Measurements from ENCODE around the gene STPG2.
"Not testable (repeated sequence)": the region's sequence is repeated elsewhere in the genome, so short reads cannot be mapped to it uniquely, and the experiment has no call there.

STPG2 gene

DNA sequence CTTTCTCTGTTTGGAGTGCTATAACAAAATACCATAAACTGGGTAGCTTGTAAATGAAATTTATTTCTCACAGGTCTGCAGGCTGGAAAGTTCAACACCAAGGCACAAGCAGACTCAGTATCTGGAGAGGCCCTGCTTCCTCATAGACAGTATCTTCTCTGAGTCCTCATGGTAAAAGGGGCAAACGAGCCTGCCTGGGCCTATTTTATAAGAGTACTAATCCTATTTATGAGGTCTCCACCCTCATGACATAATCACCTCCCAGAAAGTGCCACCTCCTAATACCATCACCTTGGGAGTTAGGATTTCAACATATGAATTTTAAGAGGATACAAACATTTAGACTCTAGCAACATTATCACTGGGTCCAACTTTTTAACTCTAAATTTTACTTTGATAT is 200.3 kb downstream of the STPG2 start:
- DNase-seq (ENCODE audit: low read depth) = no peak

DNA sequence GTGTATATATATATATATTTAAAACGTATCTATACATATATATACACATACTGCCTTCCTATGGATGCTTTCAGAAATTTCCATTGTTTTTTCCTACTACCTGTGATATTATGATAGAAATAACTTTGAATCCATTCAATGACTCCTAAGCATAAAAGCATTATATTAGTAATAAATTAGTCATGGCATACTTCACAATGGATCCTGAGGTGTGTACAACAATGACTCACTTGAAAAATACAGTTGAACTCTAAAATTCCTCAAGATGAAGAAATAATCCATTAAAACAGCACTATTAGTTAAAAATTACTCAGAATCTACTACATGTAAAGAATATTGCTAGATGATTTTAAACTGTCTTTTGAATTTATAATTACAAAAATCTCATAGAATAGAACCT is 201.1 kb downstream of the STPG2 start:
- no peak for DNase-seq (ENCODE audit: low read depth)

DNA sequence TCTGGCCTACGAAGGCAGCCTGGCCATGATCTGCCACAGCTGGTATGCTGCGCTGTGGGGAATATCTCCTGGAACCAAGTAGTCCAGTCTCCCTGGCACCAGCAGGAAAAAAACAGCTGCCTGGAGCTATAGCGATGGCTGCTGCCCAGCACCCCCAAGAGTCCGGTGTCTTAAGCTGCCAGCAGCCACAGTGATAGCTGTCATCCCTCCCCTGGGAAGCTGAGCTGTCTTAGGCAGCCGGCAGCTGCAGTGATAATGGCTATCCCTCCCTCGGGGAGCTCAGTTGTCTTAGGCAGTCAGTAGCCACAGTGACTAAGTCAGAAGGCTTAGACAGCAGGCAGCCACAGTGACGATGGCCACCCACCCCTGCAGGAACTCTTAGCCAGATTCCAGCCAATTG is 205.1 kb downstream of the STPG2 start:
- no peak for DNase-seq (ENCODE audit: low read depth)

DNA sequence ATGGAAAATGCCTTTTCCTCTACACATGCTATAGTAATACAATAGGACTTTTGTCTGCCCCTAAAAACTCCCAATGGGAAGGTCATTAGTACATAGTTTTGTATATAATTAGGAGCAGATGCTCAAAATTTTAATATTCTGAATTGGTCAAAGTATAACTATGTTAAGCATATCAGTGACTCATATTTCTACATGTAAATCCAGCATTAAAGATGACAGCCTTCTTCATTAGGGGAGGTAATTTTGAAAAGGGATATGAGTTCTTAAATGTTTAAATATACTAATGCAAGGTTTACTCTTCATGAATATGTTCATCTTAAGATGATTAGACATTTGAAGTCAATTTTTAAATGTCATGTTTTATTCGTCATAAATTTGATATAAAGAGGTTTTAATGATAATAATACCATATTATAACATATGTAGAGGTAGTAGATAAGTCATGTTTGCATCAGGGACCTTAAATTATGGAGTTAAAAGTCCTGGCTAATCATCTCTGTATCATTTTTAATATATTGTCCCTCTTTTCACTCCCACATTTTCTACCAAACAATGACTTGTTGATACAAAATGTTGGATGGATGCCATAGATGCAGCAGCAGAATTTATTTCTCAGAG is 218.8 kb downstream of the STPG2 start:
- no peak for DNase-seq (ENCODE audit: low read depth)

DNA sequence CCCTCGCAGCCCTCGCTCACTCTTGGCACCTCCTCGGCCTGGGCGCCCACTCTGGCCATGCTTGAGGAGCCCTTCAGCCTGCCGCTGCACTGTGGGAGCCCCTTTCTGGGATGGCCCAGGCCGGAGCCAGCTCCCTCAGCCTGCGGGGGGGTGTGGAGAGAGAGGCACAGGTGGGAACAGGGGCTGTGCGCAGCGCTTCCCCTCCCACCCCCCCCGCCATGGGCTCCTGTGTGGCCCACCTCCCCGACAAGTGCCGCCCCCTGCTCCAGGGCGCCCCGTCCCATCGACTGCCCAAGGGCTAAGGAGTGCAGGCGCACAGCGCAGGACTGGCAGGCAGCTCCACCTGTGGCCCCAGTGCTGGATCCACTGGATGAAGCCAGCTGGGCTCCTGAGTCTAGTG is 220.2 kb downstream of the STPG2 start:
- DNase-seq (ENCODE audit: low read depth) = no peak

DNA sequence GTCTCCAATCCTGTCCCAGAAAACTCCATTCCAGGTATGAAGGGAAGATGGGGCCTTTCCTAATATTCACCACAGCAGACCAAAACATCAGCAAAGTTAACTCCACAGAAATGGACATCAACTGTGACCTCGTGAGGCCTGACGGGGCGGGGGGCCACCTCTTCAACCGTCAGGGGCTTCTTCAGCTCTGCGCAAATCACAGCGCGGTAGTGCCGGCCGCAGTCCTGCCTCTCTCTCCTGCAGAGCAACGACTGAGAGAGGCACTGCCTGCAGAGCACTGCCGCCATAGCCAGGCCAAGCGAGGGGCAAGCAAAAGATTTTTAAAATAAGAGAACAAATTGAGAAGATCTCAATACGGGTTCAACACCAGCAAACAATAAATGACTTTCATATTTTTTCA is 226.2 kb downstream of the STPG2 start:
- no peak for DNase-seq (ENCODE audit: low read depth)

DNA sequence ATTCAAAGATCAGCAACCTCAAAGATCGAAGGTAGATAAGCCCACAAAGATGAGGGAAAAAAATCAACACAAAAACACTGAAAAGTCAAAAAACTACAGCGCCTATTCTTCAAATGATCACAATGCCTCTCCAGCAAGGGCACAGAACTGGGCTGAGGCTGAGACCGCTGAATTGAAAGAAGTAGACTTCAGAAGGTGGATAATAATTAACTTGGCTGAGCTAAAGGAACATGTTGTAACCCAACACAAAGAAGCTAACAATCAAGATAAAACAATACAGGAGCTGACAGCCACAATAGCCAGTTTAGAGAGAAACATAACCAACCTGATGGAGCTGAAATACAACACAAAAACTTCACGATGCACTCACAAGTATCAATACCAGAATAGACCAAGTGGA is 231.1 kb downstream of the STPG2 start:
- DNase-seq (ENCODE audit: low read depth) = no peak

DNA sequence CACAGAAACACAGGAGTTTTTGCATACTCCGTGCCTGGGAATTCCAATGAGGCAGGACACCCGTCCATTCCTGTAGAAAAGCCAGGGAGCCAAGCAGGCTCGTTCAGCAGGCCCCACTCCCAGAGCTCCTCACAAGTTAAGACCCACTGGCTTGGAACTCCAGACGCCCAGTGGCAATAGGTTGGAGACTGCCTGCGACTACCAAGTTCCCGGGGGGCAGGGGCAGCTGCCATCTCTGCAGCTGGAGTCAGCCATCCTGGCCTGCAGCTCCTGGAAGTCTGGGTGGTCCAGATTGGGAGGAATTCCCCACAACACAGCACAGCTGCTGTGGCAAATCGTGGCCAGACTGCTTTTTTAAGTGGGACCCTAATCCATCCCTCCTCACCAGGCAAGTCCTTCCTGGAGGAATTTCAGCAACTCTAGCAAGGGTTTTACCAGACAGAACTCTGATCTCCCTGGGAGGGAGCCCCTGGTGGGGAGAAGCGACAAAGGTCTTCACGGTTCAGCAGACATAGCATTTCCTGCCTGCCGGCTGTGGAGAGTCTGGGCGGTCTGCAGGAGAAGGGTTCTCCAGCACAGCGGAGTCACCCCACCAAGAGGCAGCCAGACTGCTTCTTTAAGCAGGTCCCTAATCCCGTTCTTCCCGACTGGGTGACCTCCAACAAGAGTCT is 231.9 kb downstream of the STPG2 start:
- no peak for DNase-seq (ENCODE audit: low read depth)

DNA sequence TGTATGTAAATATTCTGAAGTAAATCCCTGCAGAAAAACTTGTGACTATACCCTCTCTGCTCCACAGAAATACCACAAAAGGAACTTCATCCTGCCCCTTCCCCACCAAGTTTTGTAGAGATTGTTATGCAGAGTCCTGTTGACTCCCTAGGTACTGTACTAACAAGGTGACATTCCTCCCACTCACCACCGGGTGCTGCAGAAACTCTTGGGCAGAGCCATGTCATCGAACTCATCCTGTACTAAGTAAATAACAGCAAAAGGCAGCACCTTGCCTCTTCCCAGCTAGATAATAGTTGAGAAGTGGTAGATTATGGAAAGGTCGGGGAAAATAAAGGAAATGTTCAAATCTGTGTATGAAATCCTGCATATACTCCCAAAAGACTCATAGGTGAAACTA is 233.3 kb downstream of the STPG2 start:
- no peak for DNase-seq (ENCODE audit: low read depth)

DNA sequence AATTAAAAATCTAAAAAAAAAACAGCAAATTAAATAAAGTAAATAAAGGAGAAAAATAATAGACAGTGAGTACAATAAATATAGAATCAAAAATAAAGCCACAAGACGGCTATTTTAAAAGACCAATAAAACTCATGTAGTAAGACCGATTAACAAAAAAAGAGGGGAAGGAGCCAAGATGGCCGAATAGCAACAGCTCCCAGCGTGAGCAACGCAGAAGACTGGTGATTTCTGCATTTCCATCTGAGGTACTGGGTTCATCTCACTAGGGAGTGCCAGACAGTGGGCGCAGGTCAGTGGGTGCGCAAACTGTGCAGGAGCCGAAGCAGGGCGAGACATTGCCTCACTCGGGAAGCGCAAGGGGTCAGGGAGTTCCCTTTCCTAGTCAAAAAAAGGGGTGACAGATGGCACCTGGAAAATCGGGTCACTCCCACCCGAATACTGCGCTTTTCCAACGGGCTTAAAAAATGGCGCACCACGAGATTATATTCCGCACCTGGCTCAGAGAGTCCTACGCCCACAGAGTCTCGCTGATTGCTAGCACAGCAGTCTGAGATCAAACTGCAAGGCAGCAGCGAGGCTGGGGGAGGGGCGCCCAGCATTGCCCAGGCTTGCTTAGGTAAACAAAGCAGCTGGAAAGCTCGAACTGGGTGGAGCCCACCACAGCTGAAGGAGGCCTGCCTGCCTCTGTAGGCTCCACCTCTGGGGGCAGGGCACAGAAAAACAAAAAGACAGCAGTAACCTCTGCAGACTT is 239.7 kb downstream of the STPG2 start:
- DNase-seq (ENCODE audit: low read depth) = not testable (repeated sequence)

DNA sequence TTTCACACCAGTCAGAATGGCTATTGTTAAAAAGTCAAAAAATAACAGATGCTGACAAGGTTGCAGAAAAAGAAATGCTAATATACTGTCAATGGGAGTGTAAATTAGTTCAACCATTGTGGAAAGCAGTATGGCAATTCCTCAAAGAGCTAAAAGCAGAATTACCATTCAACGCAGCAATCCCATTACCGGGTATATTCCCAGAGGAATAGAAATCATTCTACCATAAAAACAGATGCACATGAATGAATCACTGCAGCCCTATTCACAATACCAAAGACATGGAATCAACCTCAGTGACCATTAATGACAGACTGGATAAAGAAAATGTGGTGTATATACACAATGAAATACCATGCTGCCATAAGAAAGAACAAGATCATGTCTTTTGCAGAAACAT is 243.0 kb downstream of the STPG2 start:
- DNase-seq (ENCODE audit: low read depth) = no peak

DNA sequence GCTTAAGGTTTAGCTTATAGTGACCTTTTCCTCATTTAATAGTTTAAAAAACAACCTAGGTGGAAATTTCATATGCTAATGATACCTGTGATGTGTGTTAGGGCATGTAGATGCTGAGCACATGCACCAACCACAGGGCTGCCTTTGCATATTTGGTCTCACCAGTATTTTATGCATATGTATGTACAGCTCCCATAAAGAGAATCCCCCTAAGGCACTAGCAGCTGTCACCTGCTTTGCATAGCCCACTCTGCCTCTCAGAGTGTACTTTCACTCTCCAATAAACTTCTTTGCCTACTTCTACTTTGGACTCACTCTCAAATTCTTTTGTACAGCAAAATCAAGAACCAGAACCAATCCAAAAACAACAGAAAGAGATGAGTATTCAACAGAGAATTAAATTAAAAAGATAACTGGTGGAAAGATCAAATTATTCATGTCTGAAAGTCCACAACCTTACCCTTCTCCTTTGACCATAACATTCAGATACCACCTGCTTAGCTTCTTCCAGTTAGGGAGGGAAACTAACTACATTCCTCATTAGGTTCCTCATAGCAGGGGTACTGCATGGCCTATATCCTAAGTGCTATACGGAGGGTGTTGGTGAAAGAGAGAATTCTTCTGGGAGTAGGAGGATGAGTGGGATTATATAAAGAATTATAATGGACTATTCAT is 250.5 kb downstream of the STPG2 start:
- no peak for DNase-seq (ENCODE audit: low read depth)

DNA sequence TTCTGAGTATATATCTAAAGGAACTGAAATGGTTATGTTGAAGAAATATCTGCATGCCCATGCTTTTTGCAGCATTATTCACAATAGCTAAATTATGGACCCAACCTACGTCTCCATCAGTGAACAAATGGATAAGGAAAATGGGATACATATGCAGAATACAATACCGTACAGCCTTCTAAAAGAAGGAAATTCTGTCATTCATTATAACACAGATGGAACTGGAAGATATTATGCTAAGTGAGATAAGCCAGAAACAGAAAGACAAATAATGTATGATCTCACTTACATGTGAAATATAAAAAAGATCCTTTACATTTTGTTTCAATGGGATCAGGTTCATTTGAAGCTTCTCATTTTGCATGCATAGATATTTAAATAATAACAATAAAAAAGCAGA is 263.3 kb downstream of the STPG2 start:
- DNase-seq (ENCODE audit: low read depth) = no peak

DNA sequence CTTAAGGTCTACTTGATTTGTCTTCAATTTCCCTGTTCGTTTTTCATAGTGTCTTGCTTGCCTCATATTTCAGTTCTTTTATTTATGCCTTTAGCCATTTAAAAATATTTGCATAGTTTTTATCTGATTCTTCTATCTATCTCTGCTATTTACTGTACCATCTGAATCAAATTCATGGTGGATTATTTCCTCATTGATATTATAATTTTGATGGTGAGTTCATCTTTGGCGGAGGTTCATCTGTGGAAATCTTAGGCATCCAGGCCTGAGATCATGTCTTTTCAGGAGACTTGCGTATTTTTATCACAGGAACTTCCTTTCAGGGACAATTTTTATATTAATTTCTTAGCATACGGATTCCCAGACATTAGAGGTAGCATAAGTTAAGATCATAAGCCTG is 275.2 kb downstream of the STPG2 start:
- DNase-seq (ENCODE audit: low read depth) = no peak

DNA sequence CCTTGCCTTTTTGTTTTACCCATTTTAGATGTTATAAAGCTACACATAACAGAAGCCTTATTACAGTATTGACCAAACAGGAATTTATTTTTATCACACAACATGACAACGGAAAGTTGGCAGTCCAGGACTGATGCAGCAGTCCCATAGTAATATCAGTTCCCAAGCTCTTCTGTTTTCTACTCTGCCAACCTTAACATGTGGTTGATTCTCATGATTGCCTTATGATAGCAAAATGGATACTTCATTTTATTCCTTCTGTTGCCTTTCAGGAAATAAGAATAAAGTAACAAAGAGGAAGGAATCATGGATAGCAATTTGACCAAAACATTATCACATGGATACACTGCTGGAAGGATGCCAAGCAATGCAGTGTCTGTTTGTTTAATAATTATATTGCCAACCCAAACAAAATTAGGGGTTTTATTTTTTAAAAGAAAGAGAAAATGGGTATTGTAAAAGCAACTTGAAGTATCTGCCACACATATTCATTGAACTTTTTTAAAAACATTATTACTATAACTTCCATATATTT is 275.7 kb downstream of the STPG2 start:
- no peak for DNase-seq (ENCODE audit: low read depth)

DNA sequence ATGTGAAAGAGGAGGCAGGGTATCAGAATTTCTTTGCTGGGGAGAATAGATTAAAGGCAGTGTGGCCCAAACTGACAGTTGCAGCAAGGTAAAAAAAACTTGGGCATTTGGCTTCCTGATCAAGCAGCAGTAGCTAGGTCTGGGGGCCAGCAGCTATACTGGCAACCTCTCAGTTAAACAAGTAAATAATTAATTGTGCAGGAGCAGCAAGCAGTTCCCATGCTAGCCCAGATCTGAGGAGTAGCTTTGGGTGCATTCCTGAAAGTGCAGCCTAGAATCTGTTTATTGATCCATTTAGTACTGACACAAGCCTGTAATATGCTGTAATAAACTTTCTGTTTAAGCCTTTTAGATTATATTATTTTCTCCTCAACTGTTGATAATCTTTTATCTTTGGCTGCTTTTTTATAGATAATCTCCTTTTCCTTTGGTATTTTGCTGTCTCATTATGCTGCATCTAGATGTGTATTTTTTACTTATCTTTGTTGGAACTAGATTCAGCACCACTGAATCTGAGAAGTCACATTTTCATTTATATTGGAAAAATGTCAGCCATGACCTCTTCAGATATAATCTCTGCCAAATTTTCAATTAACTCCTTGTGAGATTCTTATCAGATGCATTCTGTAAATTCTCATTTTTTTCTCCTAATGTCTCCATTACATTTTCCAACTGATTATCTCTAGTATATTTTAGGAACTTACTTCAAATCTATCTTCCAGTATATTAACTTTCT is 276.3 kb downstream of the STPG2 start:
- DNase-seq (ENCODE audit: low read depth) = no peak

DNA sequence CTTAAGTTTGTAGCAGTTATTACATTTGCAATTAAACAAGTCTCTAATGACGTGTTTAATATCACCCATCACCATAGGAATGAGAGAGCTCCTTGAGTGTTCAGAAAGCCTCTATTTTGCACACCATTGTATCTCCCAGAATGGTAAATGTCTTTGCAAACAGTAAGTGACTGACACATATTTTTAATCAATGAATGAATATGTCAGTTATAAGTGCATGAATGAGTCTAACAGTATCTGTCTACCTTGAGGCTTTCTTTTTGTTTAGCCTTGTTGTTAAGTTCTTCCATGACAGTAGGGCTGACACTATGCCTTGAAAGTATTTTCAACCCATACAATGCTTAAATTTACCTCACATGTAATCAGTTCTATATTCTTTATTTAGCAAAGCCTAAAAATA is 292.2 kb downstream of the STPG2 start:
- no peak for DNase-seq (ENCODE audit: low read depth)

DNA sequence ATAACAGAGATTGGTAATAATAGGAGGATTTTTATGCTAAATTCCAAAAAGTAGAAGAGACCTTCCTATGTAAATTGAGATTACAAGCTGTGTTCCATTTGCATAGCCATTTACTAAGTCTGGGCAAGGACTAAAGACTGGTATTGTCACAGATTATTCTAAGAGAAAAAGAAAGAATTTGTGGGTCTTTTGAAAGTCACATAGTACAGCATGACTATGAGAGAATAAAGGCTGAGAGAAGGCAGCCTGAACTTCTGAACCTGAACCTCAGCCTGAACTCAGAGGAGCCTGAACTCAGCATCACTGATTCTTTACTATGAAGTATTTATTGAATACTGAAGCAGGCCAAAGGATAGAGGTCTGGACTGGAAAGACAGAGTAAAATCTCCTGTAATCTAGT is 297.5 kb downstream of the STPG2 start:
- DNase-seq (ENCODE audit: low read depth) = no peak

DNA sequence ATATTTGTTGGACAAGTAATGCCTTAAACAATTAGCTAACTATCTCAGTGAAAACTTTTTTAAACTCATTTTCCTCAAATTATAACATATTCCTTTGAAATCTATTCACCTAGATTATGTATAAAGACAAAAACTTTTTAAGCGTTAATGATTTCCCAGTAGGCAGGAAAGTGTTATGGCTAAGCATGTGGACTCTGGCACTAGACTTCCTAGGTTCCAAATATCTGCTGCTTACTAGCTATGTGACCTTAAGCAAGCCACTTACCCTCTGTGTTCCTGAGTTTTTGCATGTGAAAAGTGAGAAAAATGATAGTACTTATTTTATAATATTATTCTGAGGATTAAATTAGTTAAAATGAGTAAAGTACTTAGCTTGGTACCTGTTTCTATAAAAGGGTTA is 301.8 kb downstream of the STPG2 start:
- no peak for DNase-seq (ENCODE audit: low read depth)

DNA sequence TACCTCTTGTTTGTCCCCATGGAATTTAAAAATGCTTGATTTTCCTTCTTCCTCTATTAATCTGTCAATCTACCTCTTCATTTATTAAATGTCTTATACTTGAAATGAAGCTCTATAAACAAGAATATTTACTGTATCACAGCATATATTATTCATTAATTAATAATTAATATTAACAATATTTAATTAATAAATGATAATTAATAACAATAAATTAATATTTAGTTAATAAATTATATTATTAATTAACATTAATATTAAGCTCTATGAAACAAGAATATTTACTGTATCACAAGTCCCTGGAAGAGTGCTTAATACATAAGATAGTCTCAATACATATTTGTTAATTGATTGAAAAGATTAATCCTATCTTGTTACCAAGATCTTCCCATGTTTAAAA is 306.6 kb downstream of the STPG2 start:
- DNase-seq (ENCODE audit: low read depth) = no peak

DNA sequence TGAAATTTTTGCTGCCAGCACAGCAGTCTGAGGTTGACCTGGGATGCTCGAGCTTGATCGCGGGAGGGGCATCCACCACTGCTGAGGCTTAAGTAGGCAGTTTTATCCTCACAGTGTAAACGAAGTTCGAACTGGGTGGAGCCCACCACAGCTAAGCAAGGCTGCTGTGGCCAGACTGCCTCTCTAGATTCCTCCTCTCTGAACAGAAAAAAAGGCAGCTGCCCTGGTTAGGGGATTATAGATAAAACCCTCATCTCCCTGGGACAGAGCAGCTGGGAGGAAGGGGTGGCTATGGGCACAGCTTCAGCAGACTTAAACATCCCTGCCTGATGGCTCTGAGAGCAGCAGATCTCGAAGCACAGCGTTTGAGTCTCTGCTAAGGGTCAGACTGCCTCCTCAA is 314.6 kb downstream of the STPG2 start:
- DNase-seq (ENCODE audit: low read depth) = no peak

DNA sequence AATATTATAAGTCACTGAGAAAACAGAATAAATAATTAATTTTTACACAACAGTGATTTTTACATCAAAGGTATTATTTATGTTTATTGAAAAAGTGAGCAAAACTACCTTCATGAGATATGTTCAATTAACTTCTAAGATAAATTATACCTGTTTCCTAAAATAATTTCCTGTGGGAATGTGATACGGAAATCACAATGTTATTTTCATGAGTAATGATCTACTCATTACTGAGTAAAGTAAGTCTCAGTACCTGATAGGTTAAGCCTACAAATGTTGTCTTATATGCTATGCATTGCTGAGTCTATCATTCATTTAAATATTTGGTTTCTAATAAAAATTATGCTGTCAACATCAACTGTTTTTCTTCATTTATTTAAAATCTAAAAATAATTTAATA is 324.0 kb downstream of the STPG2 start:
- DNase-seq (ENCODE audit: low read depth) = no peak
